ENCODE results near the gene DAGLA.

DNA sequence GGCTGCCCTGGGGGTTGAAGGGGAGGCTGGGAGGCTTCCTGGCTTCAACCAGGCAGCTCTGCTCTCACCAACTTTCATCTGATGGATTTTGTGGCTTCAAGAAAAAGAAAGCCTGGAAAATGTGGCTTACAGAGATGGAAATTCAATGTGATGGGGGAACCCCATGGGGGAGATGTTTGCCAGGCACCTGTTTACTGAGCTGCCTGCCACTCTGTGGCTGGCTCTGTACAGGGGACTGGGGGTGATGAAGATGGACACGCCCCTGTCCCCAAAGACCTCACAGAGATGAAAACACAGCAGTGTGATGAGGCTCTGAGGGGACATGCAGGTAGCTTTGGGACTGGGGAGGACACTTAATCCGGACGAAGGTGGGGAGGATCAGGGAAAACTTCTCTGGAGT is 102.1 kb downstream of the DAGLA start:
- TF ChIP-seq, protein P1, sequence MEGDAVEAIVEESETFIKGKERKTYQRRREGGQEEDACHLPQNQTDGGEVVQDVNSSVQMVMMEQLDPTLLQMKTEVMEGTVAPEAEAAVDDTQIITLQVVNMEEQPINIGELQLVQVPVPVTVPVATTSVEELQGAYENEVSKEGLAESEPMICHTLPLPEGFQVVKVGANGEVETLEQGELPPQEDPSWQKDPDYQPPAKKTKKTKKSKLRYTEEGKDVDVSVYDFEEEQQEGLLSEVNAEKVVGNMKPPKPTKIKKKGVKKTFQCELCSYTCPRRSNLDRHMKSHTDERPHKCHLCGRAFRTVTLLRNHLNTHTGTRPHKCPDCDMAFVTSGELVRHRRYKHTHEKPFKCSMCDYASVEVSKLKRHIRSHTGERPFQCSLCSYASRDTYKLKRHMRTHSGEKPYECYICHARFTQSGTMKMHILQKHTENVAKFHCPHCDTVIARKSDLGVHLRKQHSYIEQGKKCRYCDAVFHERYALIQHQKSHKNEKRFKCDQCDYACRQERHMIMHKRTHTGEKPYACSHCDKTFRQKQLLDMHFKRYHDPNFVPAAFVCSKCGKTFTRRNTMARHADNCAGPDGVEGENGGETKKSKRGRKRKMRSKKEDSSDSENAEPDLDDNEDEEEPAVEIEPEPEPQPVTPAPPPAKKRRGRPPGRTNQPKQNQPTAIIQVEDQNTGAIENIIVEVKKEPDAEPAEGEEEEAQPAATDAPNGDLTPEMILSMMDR (IDR thresholded peaks at IDR 0.05; ENCODE audit: poor library complexity): no peak
- TF ChIP-seq EZH2 (IDR thresholded peaks at IDR 0.05; ENCODE audit: borderline replicate concordance): no peak

Measured in hepatocyte (in vitro differentiated cells).